Tibial nerve (tissue), 4 donors: Measurements from ENCODE around the gene MGLL. TPM values are rescaled to one million over a fixed set of nuclear protein-coding genes. Genes with fewer than 3 reads are reported as not detected.
A peak's percentile ranks its signal among the peaks of the same experiment; 100 is the strongest.

ENCODE experiments used
- DNase-seq, 2 donors: peaks; one replicate each; pipeline ENCODE4 v3.0.0-alpha.2; 2019; ENCODE audit warnings: low spot score in 2 of 2
- H3K27ac ChIP-seq, 4 donors: fragments of 200-600 bp; sonication (generic) in 3 of 4; one replicate each; pipeline ENCODE4 v1.5.1; 2017 to 2019; ENCODE audit warnings: mild to moderate bottlenecking in 1 of 4
- H3K27me3 ChIP-seq, 2 donors: fragments of 200-600 bp; sonication (generic) in 1 of 2; one replicate each; pipeline versions ENCODE4 v1.5.1 to v1.6.0; 2017 to 2019
- H3K36me3 ChIP-seq, 3 donors: fragments of 200-600 bp; sonication (generic); one replicate each; pipeline ENCODE4 v1.5.1; 2018 to 2019
- H3K4me1 ChIP-seq, 4 donors: fragments of 200-600 bp; sonication (generic) in 3 of 4; one replicate each; pipeline ENCODE4 v1.5.1; 2017 to 2019
- H3K4me3 ChIP-seq, 4 donors: fragments of 200-600 bp; sonication (generic) in 3 of 4; one replicate each; pipeline ENCODE4 v1.5.1; 2017 to 2019; ENCODE audit warnings: mild to moderate bottlenecking in 1 of 4, moderate library complexity in 1 of 4
- H3K9me3 ChIP-seq, 4 donors: fragments of 200-600 bp; sonication (generic) in 3 of 4; one replicate each; pipeline ENCODE4 v1.5.1; 2017 to 2019
- EP300 ChIP-seq, 2 donors: sonication (generic); formaldehyde crosslinking; IDR thresholded peaks; one replicate each; pipeline ENCODE4 v1.6.1; 2017; ENCODE audit warnings: antibody characterized with exemption in 2 of 2, mild to moderate bottlenecking in 1 of 2
- POLR2A ChIP-seq, 2 donors: fragments of 450-650 bp; IDR thresholded peaks; one replicate each; pipeline ENCODE4 v1.6.1; 2017; ENCODE audit warnings: antibody characterized with exemption in 2 of 2, mild to moderate bottlenecking in 2 of 2, moderate library complexity in 2 of 2
- WGBS, 2 donors: methylation state at CpG; one replicate each; pipeline ENCODE4 v1.1.5; 2018; 5-methylcytosine and 5-hydroxymethylcytosine counted together
- total RNA-seq, 4 donors: library from RNA; depleted of rRNA; stranded (reverse); fragments of >200 nt; gene quantifications; one replicate each; pipeline ENCODE4 v1.1.0, GENCODE V29; 2016
- TF ChIP-seq, protein P1 (sequence below), 5 experiments: fragments of 200-600 bp in 3 of 5; fragments of 450-650 bp in 2 of 5; sonication (generic) in 3 of 5; IDR thresholded peaks; one replicate each; pipeline ENCODE4 v1.5.1; 2016 to 2019; ENCODE audit warnings: antibody characterized with exemption in 5 of 5, mild to moderate bottlenecking in 3 of 5, moderate library complexity in 2 of 5

MGLL gene
- total RNA-seq, 4 donors from 2014 or later: 67.5 to 96.6 (median 86.1) TPM

DNA sequence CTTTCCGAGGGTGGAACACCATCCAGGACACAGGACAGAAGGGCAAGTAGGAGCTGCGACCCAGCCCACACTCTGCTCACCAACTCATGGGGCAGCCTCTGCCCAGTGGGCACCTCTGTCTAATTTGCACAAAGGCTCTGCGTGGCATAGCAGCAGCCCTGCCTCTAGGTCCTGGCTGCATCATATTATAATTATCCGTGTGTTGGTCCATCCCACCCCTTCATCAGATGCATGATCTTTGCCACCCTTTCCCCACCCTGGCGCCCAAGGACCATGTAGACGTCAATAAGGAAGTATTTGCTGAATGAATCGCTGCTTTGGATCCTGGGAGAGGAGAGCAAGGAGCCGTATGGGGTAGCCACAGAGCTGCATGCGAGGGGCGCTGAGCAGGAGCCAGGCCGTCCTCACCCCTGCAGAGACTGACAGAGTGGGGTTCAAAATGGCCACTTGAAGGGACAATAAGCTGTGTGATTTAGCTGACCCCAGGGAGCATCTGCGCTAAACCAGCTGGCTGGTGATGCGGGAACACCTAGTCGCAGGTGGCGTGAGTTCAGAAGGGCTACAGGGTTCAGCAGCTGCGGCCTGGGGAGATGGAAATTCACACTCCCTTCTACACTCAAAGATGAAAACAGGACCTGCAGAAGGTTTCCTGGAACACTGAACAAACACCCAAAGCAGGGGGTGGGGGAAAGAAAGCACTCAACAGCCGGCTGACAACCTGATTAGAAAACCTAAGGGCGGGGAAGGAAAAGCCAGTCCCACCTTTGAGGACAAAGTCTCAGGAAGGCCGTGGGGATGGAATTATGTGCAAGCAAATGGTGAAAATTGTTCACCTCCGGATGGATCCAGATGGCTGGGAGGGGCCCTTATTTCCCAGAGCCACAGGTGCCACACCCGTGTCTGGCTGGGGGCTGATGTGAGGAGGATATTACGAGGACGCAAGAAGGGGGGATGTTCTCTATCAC lies 6.4 kb downstream of the MGLL start:
- 88 to 92% methylated on average over 23 of the region's 23 CpGs for WGBS, 2 donors
- H3K36me3 ChIP-seq: peaks cover 0 to 28% (median 0%) of the 10 kb centered on the region in 3 donors

DNA sequence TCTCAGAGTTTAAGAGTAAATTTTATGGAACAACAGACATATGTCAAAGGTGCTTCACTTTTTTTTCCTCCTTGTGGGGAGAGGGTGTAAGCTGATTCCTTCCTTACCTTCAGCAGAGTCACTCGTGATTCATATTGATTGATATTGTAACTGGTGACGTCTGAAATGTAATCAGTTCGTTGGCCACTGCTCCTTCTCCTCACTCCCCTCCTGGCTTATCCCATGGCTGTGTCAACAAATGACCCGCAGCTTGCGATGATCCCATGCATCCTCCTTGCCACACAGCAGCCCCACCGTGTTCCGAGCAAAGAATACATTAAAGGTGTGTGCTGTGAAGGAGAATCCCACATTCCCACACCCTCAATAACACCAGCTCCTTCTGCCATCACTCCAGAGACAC lies 7.3 kb downstream of the MGLL start:
- WGBS, 2 donors: 47 to 52% methylated on average over 7 of the region's 7 CpGs
- peaks cover 0 to 38% (median 0%) of the 10 kb centered on the region in 3 donors for H3K36me3 ChIP-seq
- H3K27me3 ChIP-seq: no peaks in the 10 kb centered on the region
- peak overlapping the region in 3 of 4 donors; percentile 28 to 93 (median 61) for H3K27ac ChIP-seq
- TF ChIP-seq POLR2A (IDR thresholded peaks at IDR 0.05) (no peak), EP300 (IDR thresholded peaks at IDR 0.05) (no peak)
- TF ChIP-seq, protein P1, sequence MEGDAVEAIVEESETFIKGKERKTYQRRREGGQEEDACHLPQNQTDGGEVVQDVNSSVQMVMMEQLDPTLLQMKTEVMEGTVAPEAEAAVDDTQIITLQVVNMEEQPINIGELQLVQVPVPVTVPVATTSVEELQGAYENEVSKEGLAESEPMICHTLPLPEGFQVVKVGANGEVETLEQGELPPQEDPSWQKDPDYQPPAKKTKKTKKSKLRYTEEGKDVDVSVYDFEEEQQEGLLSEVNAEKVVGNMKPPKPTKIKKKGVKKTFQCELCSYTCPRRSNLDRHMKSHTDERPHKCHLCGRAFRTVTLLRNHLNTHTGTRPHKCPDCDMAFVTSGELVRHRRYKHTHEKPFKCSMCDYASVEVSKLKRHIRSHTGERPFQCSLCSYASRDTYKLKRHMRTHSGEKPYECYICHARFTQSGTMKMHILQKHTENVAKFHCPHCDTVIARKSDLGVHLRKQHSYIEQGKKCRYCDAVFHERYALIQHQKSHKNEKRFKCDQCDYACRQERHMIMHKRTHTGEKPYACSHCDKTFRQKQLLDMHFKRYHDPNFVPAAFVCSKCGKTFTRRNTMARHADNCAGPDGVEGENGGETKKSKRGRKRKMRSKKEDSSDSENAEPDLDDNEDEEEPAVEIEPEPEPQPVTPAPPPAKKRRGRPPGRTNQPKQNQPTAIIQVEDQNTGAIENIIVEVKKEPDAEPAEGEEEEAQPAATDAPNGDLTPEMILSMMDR (IDR thresholded peaks at IDR 0.05): no peak
- DNase-seq: no peak
- no peak overlapping the region for H3K4me3 ChIP-seq
- H3K4me1 ChIP-seq: peaks cover 0 to 78% (median 34%) of the 10 kb centered on the region in 4 donors
- peaks cover 0 to 7% (median 0%) of the 10 kb centered on the region in 4 donors for H3K9me3 ChIP-seq

More for the DNA sequence above, 6.4 kb downstream of the MGLL start:
- TF ChIP-seq EP300 (IDR thresholded peaks at IDR 0.05) (no peak), POLR2A (IDR thresholded peaks at IDR 0.05) (no peak)
- TF ChIP-seq, protein P1 (IDR thresholded peaks at IDR 0.05): no peak
- DNase-seq: no peak
- Histone ChIP-seq H3K9me3 (peaks cover 0 to 7% (median 0%) of the 10 kb centered on the region in 4 donors), H3K4me1 (peaks cover 0 to 78% (median 39%) of the 10 kb centered on the region in 4 donors), H3K4me3 (no peak overlapping the region), H3K27me3 (no peaks in the 10 kb centered on the region), H3K27ac (peak overlapping the region; percentile 40 to 93 (median 63))

DNA sequence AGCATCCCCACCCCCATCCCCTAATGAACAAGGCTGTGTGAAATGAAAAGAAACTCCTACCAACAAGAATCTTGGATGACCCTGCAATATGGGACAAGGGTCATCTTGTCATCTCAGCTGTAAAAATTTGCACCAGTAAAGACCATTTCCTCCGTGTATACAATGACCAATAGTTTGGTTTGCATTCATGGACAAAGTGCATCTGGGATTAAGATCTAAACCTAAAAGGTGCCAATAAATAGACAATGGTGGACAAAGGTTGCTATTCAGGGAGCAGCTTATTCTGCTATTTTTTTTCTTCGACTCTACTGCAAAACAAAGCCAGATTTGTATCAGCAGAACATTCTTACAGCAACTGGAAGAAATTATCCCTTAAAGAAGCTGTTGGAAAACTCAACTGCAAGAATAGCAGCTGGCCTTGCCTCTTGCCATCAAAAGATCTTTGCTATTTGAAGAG lies 8.0 kb downstream of the MGLL start:
- TF ChIP-seq POLR2A (IDR thresholded peaks at IDR 0.05): no peak
- peak in 1 of 2 donors; percentile 58 for TF ChIP-seq EP300 (IDR thresholded peaks at IDR 0.05)
- TF ChIP-seq, protein P1 (IDR thresholded peaks at IDR 0.05): peak in 1 of 5 experiments; percentile 13
- no peak overlapping the region for H3K4me3 ChIP-seq
- H3K9me3 ChIP-seq: peaks cover 0 to 7% (median 0%) of the 10 kb centered on the region in 4 donors
- no peaks in the 10 kb centered on the region for H3K27me3 ChIP-seq
- peak overlapping the region in 2 of 4 donors; percentile 61 to 93 for H3K27ac ChIP-seq
- H3K36me3 ChIP-seq: peaks cover 0 to 43% (median 0%) of the 10 kb centered on the region in 3 donors
- H3K4me1 ChIP-seq: peaks cover 0 to 78% (median 32%) of the 10 kb centered on the region in 4 donors
- WGBS, 2 donors: 11 to 21% methylated on average over 2 of the region's 2 CpGs
- no peak for DNase-seq

DNA sequence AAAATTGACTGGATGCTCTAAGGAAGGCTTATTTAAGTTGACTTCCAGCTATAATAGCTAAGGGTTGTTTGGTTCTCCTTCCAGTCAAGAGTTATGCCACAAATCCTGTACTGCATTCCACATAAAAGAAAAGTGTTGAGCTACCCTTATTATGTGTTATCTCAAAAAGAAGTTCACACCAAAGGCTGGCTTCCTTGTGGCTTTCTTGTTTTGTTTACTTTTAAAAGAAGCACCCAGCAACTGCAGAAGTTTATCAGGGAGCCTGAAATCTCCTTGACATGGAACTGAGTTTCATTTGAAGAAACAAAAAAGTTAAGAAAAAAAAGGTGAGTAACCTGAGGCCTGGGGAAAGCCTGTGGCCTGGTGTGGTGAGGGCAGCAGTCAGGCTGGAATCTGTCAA lies 10.2 kb downstream of the MGLL start:
- Histone ChIP-seq H3K9me3 (peaks cover 0 to 7% (median 0%) of the 10 kb centered on the region in 4 donors), H3K27ac (peak overlapping the region in 1 of 4 donors; percentile 93), H3K27me3 (no peaks in the 10 kb centered on the region), H3K4me3 (no peak overlapping the region), H3K4me1 (peaks cover 0 to 68% (median 29%) of the 10 kb centered on the region in 4 donors), H3K36me3 (peaks cover 0 to 50% (median 0%) of the 10 kb centered on the region in 3 donors)
- no peak for DNase-seq
- TF ChIP-seq, protein P1 (IDR thresholded peaks at IDR 0.05): no peak
- TF ChIP-seq POLR2A (IDR thresholded peaks at IDR 0.05) (no peak), EP300 (IDR thresholded peaks at IDR 0.05) (no peak)

DNA sequence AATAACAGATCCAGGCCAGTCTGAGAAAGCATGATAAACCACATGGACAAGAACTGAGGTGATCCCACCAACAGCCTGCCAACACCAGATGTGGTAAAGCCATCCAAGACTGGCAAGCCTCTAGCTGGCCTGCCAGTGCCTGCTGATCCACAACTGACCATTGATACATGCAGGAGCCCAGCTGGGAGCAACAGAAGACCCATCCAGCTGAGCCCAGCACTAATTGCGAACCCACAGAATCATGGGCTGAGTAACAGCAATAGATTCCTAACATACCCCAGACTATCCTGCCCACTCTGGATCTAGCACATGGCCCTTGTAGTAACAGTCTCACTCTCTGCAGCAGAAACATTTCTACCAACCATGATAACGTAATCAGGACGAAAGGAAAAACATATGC lies 10.6 kb downstream of the MGLL start:
- 75 to 98% methylated on average over 3 of the region's 3 CpGs for WGBS, 2 donors
- peaks cover 0 to 63% (median 25%) of the 10 kb centered on the region in 4 donors for H3K4me1 ChIP-seq
- no peak overlapping the region for H3K4me3 ChIP-seq
- H3K36me3 ChIP-seq: peaks cover 0 to 50% (median 0%) of the 10 kb centered on the region in 3 donors
- no peak overlapping the region for H3K27ac ChIP-seq
- peaks cover 0 to 7% (median 0%) of the 10 kb centered on the region in 4 donors for H3K9me3 ChIP-seq
- no peaks in the 10 kb centered on the region for H3K27me3 ChIP-seq
- TF ChIP-seq EP300 (IDR thresholded peaks at IDR 0.05) (no peak), POLR2A (IDR thresholded peaks at IDR 0.05) (no peak)
- TF ChIP-seq, protein P1 (IDR thresholded peaks at IDR 0.05): no peak
- DNase-seq: no peak
